Progenitor cell of endocrine pancreas (in vitro differentiated cells): ENCODE data around the gene OSER1. TPM values are rescaled to one million over a fixed set of nuclear protein-coding genes. Genes with fewer than 3 reads are reported as not detected.

ENCODE experiments used
- DNase-seq: peaks from one replicate; pipeline ENCODE4 v3.0.0; 2021; ENCODE audit warnings: low spot score; ENCODE audit not compliant: unreplicated experiment
- H3K27ac Mint-ChIP-seq: 2 replicates; pipeline ENCODE4 v1.8.0; 2021; ENCODE audit warnings: mild to moderate bottlenecking, moderate library complexity, mixed read lengths
- H3K27me3 Mint-ChIP-seq: 2 replicates; pipeline ENCODE4 v1.8.0; 2021; ENCODE audit warnings: mixed read lengths
- H3K36me3 Mint-ChIP-seq: 2 replicates; pipeline ENCODE4 v1.8.0; 2022; ENCODE audit warnings: mixed read lengths; ENCODE audit not compliant: insufficient read depth
- H3K4me1 Mint-ChIP-seq: 2 replicates; pipeline ENCODE4 v1.8.0; 2021; ENCODE audit warnings: low read depth, mixed read lengths
- H3K4me3 Mint-ChIP-seq: 2 replicates; pipeline ENCODE4 v1.8.0; 2021; ENCODE audit warnings: low read depth, mild to moderate bottlenecking, moderate library complexity, mixed read lengths
- H3K9me3 Mint-ChIP-seq: 2 replicates; pipeline ENCODE4 v1.8.0; 2021; ENCODE audit warnings: low read depth, mixed read lengths
- total RNA-seq: library from RNA; stranded (reverse); gene quantifications from 2 replicates; pipeline ENCODE4 v1.2.1, GENCODE V29; 2021
- TF ChIP-seq, protein P1 (sequence below): fragments of 200-600 bp; sonication (generic); IDR thresholded peaks from one replicate; pipeline ENCODE4 v1.5.0; 2021; ENCODE audit warnings: antibody characterized with exemption, mild to moderate bottlenecking; ENCODE audit not compliant: unreplicated experiment

Gene OSER1
- total RNA-seq, 1 donor from 2014 or later = 35.0 TPM

DNA sequence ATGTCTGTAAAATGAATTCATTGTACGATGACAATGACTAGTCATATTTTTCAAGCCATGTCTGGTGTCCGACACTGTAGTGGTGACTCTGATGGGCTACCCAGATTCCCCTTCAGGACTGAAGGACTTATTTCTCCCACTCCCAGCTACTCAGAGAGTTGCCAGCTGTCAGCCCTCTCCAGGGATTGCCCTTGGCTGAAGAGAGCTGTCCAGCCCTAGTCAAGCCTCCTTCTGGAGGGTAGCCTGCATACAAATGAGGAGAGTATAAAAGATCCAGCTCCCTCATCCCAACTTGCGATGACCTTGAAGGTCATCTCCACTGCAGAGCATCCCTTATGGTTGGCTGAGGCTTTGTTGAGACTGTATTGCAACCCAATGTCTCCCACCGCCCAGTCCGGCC is 53.5 kb downstream of the OSER1 start:
- H3K4me1 Mint-ChIP-seq = no peaks in the 10 kb centered on the region
- no peak overlapping the region for H3K27ac Mint-ChIP-seq
- H3K4me3 Mint-ChIP-seq = no peak overlapping the region
- peaks cover 10% of the 10 kb centered on the region for H3K27me3 Mint-ChIP-seq
- TF ChIP-seq, protein P1, sequence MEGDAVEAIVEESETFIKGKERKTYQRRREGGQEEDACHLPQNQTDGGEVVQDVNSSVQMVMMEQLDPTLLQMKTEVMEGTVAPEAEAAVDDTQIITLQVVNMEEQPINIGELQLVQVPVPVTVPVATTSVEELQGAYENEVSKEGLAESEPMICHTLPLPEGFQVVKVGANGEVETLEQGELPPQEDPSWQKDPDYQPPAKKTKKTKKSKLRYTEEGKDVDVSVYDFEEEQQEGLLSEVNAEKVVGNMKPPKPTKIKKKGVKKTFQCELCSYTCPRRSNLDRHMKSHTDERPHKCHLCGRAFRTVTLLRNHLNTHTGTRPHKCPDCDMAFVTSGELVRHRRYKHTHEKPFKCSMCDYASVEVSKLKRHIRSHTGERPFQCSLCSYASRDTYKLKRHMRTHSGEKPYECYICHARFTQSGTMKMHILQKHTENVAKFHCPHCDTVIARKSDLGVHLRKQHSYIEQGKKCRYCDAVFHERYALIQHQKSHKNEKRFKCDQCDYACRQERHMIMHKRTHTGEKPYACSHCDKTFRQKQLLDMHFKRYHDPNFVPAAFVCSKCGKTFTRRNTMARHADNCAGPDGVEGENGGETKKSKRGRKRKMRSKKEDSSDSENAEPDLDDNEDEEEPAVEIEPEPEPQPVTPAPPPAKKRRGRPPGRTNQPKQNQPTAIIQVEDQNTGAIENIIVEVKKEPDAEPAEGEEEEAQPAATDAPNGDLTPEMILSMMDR = no peak
- no peaks in the 10 kb centered on the region for H3K9me3 Mint-ChIP-seq
- H3K36me3 Mint-ChIP-seq = no peaks in the 10 kb centered on the region
- no peak for DNase-seq

DNA sequence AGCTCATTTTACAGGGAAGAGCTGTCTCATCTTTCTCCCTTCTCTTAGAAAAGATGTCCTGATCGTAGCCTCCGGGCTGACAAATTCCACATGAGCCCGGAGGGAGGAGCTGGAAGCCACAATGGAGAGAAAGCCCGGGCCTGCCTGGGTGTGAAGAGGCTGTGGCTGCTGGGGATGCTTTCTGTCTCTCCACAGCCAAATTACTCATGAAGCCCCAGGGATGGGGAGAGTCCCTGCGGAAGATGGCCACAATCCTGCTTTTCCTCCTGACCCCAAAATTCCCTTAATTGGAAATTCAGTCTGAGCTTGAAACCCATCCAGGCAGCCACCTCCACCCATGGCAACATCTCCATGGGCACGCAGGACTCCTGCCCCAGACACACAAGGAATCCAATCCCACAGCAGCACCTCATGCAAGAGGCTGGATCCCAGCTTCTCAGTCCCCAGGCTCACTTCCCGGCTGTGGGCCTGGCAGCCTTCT is 56.0 kb downstream of the OSER1 start:
- Mint-ChIP-seq H3K4me1 (no peaks in the 10 kb centered on the region), H3K9me3 (no peaks in the 10 kb centered on the region), H3K36me3 (peaks cover 1% of the 10 kb centered on the region), H3K27ac (no peak overlapping the region), H3K4me3 (no peak overlapping the region), H3K27me3 (peaks cover 6% of the 10 kb centered on the region)
- TF ChIP-seq, protein P1 = no peak
- DNase-seq = no peak

DNA sequence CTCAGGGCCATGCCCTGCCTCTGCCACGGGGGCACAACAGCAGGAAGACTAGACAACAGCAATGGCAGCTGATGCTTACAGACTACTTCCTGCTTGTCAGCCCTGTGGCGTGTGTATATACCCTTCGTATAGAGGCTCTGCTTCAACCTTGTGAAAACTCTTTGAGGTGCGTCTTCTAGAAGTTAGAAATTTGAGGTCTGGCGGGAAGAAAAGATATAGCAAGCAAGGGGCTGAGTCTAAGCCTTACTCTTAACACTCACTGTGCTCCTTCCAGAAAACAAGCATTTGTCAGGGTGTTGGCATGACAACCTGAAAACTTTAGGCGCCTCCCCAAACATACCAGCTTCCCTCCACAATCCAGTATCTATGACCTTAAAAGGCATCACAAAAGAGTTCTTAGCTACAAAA is 56.9 kb downstream of the OSER1 start:
- no peak for DNase-seq
- peaks cover 4% of the 10 kb centered on the region for H3K9me3 Mint-ChIP-seq
- no peaks in the 10 kb centered on the region for H3K4me1 Mint-ChIP-seq
- TF ChIP-seq, protein P1 = no peak
- H3K4me3 Mint-ChIP-seq = no peak overlapping the region
- peaks cover 6% of the 10 kb centered on the region for H3K27me3 Mint-ChIP-seq
- H3K27ac Mint-ChIP-seq = no peak overlapping the region
- peaks cover 1% of the 10 kb centered on the region for H3K36me3 Mint-ChIP-seq

DNA sequence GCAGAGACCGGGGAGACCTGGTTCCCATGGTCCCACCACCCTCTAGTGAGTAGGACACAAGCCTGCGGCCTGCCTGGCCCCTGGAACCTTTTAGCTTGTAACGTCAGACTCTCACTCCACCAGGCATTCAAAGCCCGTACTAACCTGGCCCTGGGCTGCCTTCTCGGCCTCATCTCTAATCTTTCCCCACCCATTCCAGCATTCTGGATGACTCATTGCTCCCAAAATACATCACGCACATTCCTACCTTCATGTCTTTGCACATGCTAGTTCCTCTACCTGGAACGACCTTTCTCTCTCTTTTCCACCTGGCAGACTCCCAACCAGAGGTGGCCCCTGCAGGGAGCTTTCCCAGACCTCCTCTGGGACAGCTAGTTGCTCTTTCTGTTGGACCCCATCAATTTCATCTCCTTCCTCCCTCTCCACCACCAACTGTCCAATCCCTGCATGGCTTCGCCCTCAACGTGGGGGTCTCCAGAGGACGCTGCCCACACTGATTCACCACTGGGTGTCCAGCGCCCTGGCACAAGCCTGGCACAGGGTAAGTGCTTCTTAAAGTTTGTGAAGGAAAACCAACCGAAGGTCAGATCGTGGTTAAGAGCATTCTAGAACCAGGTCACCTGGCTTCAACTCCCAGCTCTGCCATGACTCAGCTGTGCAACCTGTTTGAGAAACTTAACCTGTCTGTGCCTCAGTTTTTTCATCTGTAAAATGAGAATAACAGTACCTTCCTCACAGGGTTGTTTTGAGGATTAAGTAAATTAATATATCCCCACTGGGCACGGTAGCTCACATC is 58.8 kb downstream of the OSER1 start:
- Mint-ChIP-seq H3K4me1 (no peaks in the 10 kb centered on the region), H3K27ac (no peak overlapping the region), H3K9me3 (peaks cover 4% of the 10 kb centered on the region), H3K36me3 (peaks cover 1% of the 10 kb centered on the region), H3K27me3 (peaks cover 3% of the 10 kb centered on the region), H3K4me3 (no peak overlapping the region)
- no peak for DNase-seq
- TF ChIP-seq, protein P1 = no peak

DNA sequence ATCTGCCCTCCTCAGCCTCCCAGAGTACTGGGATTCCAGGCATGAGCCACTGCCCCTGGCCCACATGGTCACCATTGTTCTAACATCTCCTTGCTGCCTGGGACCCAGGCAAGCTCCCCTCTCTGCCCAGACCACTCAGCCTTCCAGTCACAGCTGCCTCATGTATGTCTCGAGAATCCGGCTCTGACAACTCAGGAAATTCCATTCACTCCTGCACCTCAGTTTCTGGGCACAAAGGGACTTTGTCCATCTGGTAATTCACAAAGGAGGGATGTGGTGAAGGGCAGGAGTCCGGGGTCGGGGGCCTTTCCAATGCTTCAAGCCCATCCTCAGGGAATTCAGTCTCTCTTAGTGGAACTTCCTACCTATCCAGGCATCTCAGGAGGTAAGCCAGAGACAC is 64.3 kb downstream of the OSER1 start:
- TF ChIP-seq, protein P1 = no peak
- Mint-ChIP-seq H3K27me3 (peaks cover 11% of the 10 kb centered on the region), H3K27ac (no peak overlapping the region), H3K4me3 (no peak overlapping the region), H3K4me1 (no peaks in the 10 kb centered on the region), H3K9me3 (peaks cover 4% of the 10 kb centered on the region), H3K36me3 (peaks cover 1% of the 10 kb centered on the region)
- no peak for DNase-seq

Other genes starting within 250 kb of the OSER1 start
- 0.12 and 0.24 TPM in 2 replicates for gene JPH2, start 23.6 kb downstream of the OSER1 start, total RNA-seq
- 0.24 and 1.1 TPM in 2 replicates for gene GDAP1L1, start 36.5 kb upstream of the OSER1 start, total RNA-seq
- 4.3 and 4.4 TPM in 2 replicates for gene FITM2, start 100.4 kb upstream of the OSER1 start, total RNA-seq
- gene R3HDML, start 126.3 kb upstream of the OSER1 start, total RNA-seq = not detected in 2 replicates
- 71.1 and 72.9 TPM in 2 replicates for gene HNF4A, start 144.9 kb upstream of the OSER1 start, total RNA-seq